ENCODE results near the gene TTLL13. TPM values are rescaled to one million over a fixed set of nuclear protein-coding genes. Genes with fewer than 3 reads are reported as not detected.

Gene TTLL13
- total RNA-seq, 1 donor from 2014 or later = 1.3 TPM

GRCh38 chr15:90223441-90224165 lies 25.8 kb upstream of the TTLL13 start:
- intact Hi-C loops (cut with micrococcal nuclease) = no loop called here
- peaks cover 7% of the 10 kb centered on the region for H3K4me1 Mint-ChIP-seq (ENCODE audit: low read depth)
- H3K9me3 Mint-ChIP-seq = no peaks in the 10 kb centered on the region
- no peak for DNase-seq (ENCODE audit: low spot score)
- no peak overlapping the region for H3K4me3 Mint-ChIP-seq (ENCODE audit: low read depth)
- H3K27me3 Mint-ChIP-seq (ENCODE audit: low read depth) = no peaks in the 10 kb centered on the region
- H3K27ac Mint-ChIP-seq = no peak overlapping the region
- H3K36me3 Mint-ChIP-seq (ENCODE audit: low read depth) = peaks cover 15% of the 10 kb centered on the region

- Mint-ChIP-seq H3K4me3 (ENCODE audit: low read depth) (no peak overlapping the region), H3K27ac (no peak overlapping the region), H3K27me3 (ENCODE audit: low read depth) (no peaks in the 10 kb centered on the region), H3K4me1 (ENCODE audit: low read depth) (peaks cover 4% of the 10 kb centered on the region), H3K36me3 (ENCODE audit: low read depth) (peaks cover 25% of the 10 kb centered on the region), H3K9me3 (no peaks in the 10 kb centered on the region)
- intact Hi-C loops (cut with micrococcal nuclease) = no loop called here
- DNase-seq (ENCODE audit: low spot score) = no peak
These were observed 24.3 kb upstream of the TTLL13 start for GRCh38 chr15:90225047-90225446.

GRCh38 chr15:90225504-90226234 lies 23.7 kb upstream of the TTLL13 start:
- no peak for DNase-seq (ENCODE audit: low spot score)
- no peaks in the 10 kb centered on the region for H3K27me3 Mint-ChIP-seq (ENCODE audit: low read depth)
- no peak overlapping the region for H3K27ac Mint-ChIP-seq
- intact Hi-C loops (cut with micrococcal nuclease) = no loop called here
- H3K36me3 Mint-ChIP-seq (ENCODE audit: low read depth) = peaks cover 31% of the 10 kb centered on the region
- no peaks in the 10 kb centered on the region for H3K9me3 Mint-ChIP-seq
- peaks cover 10% of the 10 kb centered on the region for H3K4me1 Mint-ChIP-seq (ENCODE audit: low read depth)
- H3K4me3 Mint-ChIP-seq (ENCODE audit: low read depth) = no peak overlapping the region

GRCh38 chr15:90227336-90227735 lies 22.0 kb upstream of the TTLL13 start:
- Mint-ChIP-seq H3K4me3 (ENCODE audit: low read depth) (no peak overlapping the region), H3K36me3 (ENCODE audit: low read depth) (peaks cover 40% of the 10 kb centered on the region), H3K9me3 (no peaks in the 10 kb centered on the region), H3K4me1 (ENCODE audit: low read depth) (peaks cover 25% of the 10 kb centered on the region), H3K27ac (no peak overlapping the region), H3K27me3 (ENCODE audit: low read depth) (no peaks in the 10 kb centered on the region)
- intact Hi-C loops (cut with micrococcal nuclease) = no loop called here
- DNase-seq (ENCODE audit: low spot score) = no peak

GRCh38 chr15:90227816-90228772 lies 21.3 kb upstream of the TTLL13 start:
- intact Hi-C loops (cut with micrococcal nuclease) = no loop called here
- H3K4me1 Mint-ChIP-seq (ENCODE audit: low read depth) = peaks cover 29% of the 10 kb centered on the region
- no peak overlapping the region for H3K4me3 Mint-ChIP-seq (ENCODE audit: low read depth)
- no peaks in the 10 kb centered on the region for H3K9me3 Mint-ChIP-seq
- H3K27ac Mint-ChIP-seq = no peak overlapping the region
- DNase-seq (ENCODE audit: low spot score) = no peak
- no peaks in the 10 kb centered on the region for H3K27me3 Mint-ChIP-seq (ENCODE audit: low read depth)
- peaks cover 46% of the 10 kb centered on the region for H3K36me3 Mint-ChIP-seq (ENCODE audit: low read depth)

- Mint-ChIP-seq H3K36me3 (ENCODE audit: low read depth) (peaks cover 46% of the 10 kb centered on the region), H3K27me3 (ENCODE audit: low read depth) (no peaks in the 10 kb centered on the region), H3K4me1 (ENCODE audit: low read depth) (peaks cover 29% of the 10 kb centered on the region), H3K4me3 (ENCODE audit: low read depth) (no peak overlapping the region), H3K27ac (no peak overlapping the region), H3K9me3 (no peaks in the 10 kb centered on the region)
- DNase-seq (ENCODE audit: low spot score) = no peak
- intact Hi-C loops (cut with micrococcal nuclease) = no loop called here
These were observed 20.4 kb upstream of the TTLL13 start for GRCh38 chr15:90228960-90229359.

GRCh38 chr15:90230071-90230494 lies 19.3 kb upstream of the TTLL13 start:
- H3K4me3 Mint-ChIP-seq (ENCODE audit: low read depth) = peak overlapping the region; percentile 92
- intact Hi-C loops (cut with micrococcal nuclease) = loop anchor here (5.0 to 10.0 kb wide), 4 partner anchors 62 to 705 kb away; partner anchors contain the start of genes HDDC3 and UNC45A
- no peak for DNase-seq (ENCODE audit: low spot score)
- peaks cover 46% of the 10 kb centered on the region for H3K36me3 Mint-ChIP-seq (ENCODE audit: low read depth)
- no peaks in the 10 kb centered on the region for H3K27me3 Mint-ChIP-seq (ENCODE audit: low read depth)
- H3K27ac Mint-ChIP-seq = peak overlapping the region; percentile 82
- H3K4me1 Mint-ChIP-seq (ENCODE audit: low read depth) = peaks cover 34% of the 10 kb centered on the region
- no peaks in the 10 kb centered on the region for H3K9me3 Mint-ChIP-seq

GRCh38 chr15:90230610-90231009 lies 18.7 kb upstream of the TTLL13 start:
- Mint-ChIP-seq H3K27ac (peak overlapping the region; percentile 82), H3K36me3 (ENCODE audit: low read depth) (peaks cover 46% of the 10 kb centered on the region), H3K4me3 (ENCODE audit: low read depth) (peak overlapping the region; percentile 92), H3K9me3 (no peaks in the 10 kb centered on the region), H3K27me3 (ENCODE audit: low read depth) (no peaks in the 10 kb centered on the region), H3K4me1 (ENCODE audit: low read depth) (peaks cover 35% of the 10 kb centered on the region)
- no peak for DNase-seq (ENCODE audit: low spot score)
- intact Hi-C loops (cut with micrococcal nuclease) = loop anchor here (5.0 to 10.0 kb wide), 4 partner anchors 62 to 704 kb away; partner anchors contain the start of genes HDDC3 and UNC45A

- Mint-ChIP-seq H3K36me3 (ENCODE audit: low read depth) (peaks cover 48% of the 10 kb centered on the region), H3K27ac (peak overlapping the region; percentile 86), H3K4me3 (ENCODE audit: low read depth) (peak overlapping the region; percentile 92), H3K4me1 (ENCODE audit: low read depth) (peaks cover 35% of the 10 kb centered on the region), H3K27me3 (ENCODE audit: low read depth) (no peaks in the 10 kb centered on the region), H3K9me3 (no peaks in the 10 kb centered on the region)
- intact Hi-C loops (cut with micrococcal nuclease) = loop anchor here (5.0 to 10.0 kb wide), 4 partner anchors 61 to 703 kb away; partner anchors contain the start of genes HDDC3 and UNC45A
- DNase-seq (ENCODE audit: low spot score) = peak; percentile 77
These were observed 18.0 kb upstream of the TTLL13 start for GRCh38 chr15:90231028-90232017.

- DNase-seq (ENCODE audit: low spot score) = no peak
- Mint-ChIP-seq H3K4me3 (ENCODE audit: low read depth) (peak overlapping the region; percentile 92), H3K9me3 (no peaks in the 10 kb centered on the region), H3K36me3 (ENCODE audit: low read depth) (peaks cover 52% of the 10 kb centered on the region), H3K27ac (peak overlapping the region; percentile 86), H3K27me3 (ENCODE audit: low read depth) (no peaks in the 10 kb centered on the region), H3K4me1 (ENCODE audit: low read depth) (peaks cover 35% of the 10 kb centered on the region)
- intact Hi-C loops (cut with micrococcal nuclease) = loop anchor here (5.0 to 10.0 kb wide), 4 partner anchors 60 to 703 kb away; partner anchors contain the start of genes HDDC3 and UNC45A
These were observed 17.2 kb upstream of the TTLL13 start for GRCh38 chr15:90232196-90232595.

- H3K27me3 Mint-ChIP-seq (ENCODE audit: low read depth) = no peaks in the 10 kb centered on the region
- peaks cover 35% of the 10 kb centered on the region for H3K4me1 Mint-ChIP-seq (ENCODE audit: low read depth)
- H3K4me3 Mint-ChIP-seq (ENCODE audit: low read depth) = peak overlapping the region; percentile 92
- H3K9me3 Mint-ChIP-seq = no peaks in the 10 kb centered on the region
- intact Hi-C loops (cut with micrococcal nuclease) = loop anchor here (5.0 to 10.0 kb wide), 4 partner anchors 59 to 702 kb away; partner anchors contain the start of genes HDDC3 and UNC45A
- no peak for DNase-seq (ENCODE audit: low spot score)
- H3K36me3 Mint-ChIP-seq (ENCODE audit: low read depth) = peaks cover 52% of the 10 kb centered on the region
- H3K27ac Mint-ChIP-seq = peak overlapping the region; percentile 86
These were observed 16.4 kb upstream of the TTLL13 start for GRCh38 chr15:90232941-90233386.
